ENCODE measurements around the gene TRIOBP.

TRIOBP gene

GRCh38 chr22:37804881-37805809, 108.3 kb downstream of the TRIOBP start:
- Histone ChIP-seq H3K4me3 (ENCODE audit: low read length) (peak overlapping the region; percentile 58), H2BK5ac (ENCODE audit: low read length) (no peak overlapping the region), H3K27ac (ENCODE audit: low read depth, low read length) (no peak overlapping the region), H3K4ac (ENCODE audit: low read depth, low read length) (peak overlapping the region; percentile 95), H2BK15ac (replicated peaks; ENCODE audit: low read depth) (no peak overlapping the region), H3K56ac (ENCODE audit: low read length) (peak overlapping the region; percentile 94), H2AK5ac (ENCODE audit: low read length) (no peak overlapping the region), H2BK120ac (ENCODE audit: low read depth, low read length) (peak overlapping the region; percentile 54), H3K36me3 (ENCODE audit: control insufficient read depth, insufficient read depth, low read length) (no peaks in the 10 kb centered on the region), H3K4me1 (ENCODE audit: control insufficient read depth, low read depth, low read length) (peaks cover 9% of the 10 kb centered on the region), H4K8ac (ENCODE audit: low read depth, low read length) (no peak overlapping the region), H3K18ac (ENCODE audit: low read length) (peak overlapping the region; percentile 98), H3K79me1 (ENCODE audit: low read length) (no peaks in the 10 kb centered on the region), H3K27me3 (ENCODE audit: insufficient read depth, low read length, poor library complexity) (peaks cover 30% of the 10 kb centered on the region), H3K79me2 (ENCODE audit: control insufficient read depth, insufficient read depth, low read length) (no peaks in the 10 kb centered on the region), H3K4me2 (ENCODE audit: low read length) (peak overlapping the region; percentile 84), H3K9ac (ENCODE audit: low read length) (peak overlapping the region; percentile 87), H4K5ac (ENCODE audit: low read length) (no peak overlapping the region), H3K23ac (ENCODE audit: low read length) (no peak overlapping the region)
- no CpG with 5 or more reads among the region's 87 CpGs for WGBS (ENCODE audit: extremely low coverage, insufficient coverage, low lambda C conversion rate)
- DNase-seq = peak; percentile 88

DNA sequence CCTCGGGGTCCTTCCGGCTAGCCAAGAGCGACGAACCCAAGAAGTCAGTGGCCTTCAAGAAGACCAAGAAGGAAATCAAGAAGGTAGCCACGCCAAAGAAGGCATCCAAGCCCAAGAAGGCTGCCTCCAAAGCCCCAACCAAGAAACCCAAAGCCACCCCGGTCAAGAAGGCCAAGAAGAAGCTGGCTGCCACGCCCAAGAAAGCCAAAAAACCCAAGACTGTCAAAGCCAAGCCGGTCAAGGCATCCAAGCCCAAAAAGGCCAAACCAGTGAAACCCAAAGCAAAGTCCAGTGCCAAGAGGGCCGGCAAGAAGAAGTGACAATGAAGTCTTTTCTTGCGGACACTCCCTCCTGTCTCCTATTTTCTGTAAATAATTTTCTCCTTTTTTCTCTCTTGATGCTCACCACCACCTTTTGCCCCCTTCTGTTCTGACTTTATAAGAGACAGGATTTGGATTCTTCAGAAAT, 109.0 kb downstream of the TRIOBP start:
- Histone ChIP-seq H3K4me3 (ENCODE audit: low read length) (peak overlapping the region; percentile 12), H3K4ac (ENCODE audit: low read depth, low read length) (no peak overlapping the region), H3K4me1 (ENCODE audit: control insufficient read depth, low read depth, low read length) (peaks cover 9% of the 10 kb centered on the region), H2BK5ac (ENCODE audit: low read length) (no peak overlapping the region), H3K79me2 (ENCODE audit: control insufficient read depth, insufficient read depth, low read length) (no peaks in the 10 kb centered on the region), H3K27me3 (ENCODE audit: insufficient read depth, low read length, poor library complexity) (peaks cover 30% of the 10 kb centered on the region), H3K9ac (ENCODE audit: low read length) (peak overlapping the region; percentile 87), H3K56ac (ENCODE audit: low read length) (peak overlapping the region; percentile 94), H2BK120ac (ENCODE audit: low read depth, low read length) (no peak overlapping the region), H3K18ac (ENCODE audit: low read length) (no peak overlapping the region), H3K36me3 (ENCODE audit: control insufficient read depth, insufficient read depth, low read length) (no peaks in the 10 kb centered on the region), H4K5ac (ENCODE audit: low read length) (no peak overlapping the region), H2AK5ac (ENCODE audit: low read length) (no peak overlapping the region), H3K4me2 (ENCODE audit: low read length) (peak overlapping the region; percentile 84), H2BK15ac (replicated peaks; ENCODE audit: low read depth) (no peak overlapping the region), H3K27ac (ENCODE audit: low read depth, low read length) (no peak overlapping the region), H4K8ac (ENCODE audit: low read depth, low read length) (no peak overlapping the region), H3K23ac (ENCODE audit: low read length) (no peak overlapping the region), H3K79me1 (ENCODE audit: low read length) (no peaks in the 10 kb centered on the region)
- no peak for DNase-seq
- WGBS (ENCODE audit: extremely low coverage, insufficient coverage, low lambda C conversion rate) = no CpG with 5 or more reads among the region's 10 CpGs

DNA sequence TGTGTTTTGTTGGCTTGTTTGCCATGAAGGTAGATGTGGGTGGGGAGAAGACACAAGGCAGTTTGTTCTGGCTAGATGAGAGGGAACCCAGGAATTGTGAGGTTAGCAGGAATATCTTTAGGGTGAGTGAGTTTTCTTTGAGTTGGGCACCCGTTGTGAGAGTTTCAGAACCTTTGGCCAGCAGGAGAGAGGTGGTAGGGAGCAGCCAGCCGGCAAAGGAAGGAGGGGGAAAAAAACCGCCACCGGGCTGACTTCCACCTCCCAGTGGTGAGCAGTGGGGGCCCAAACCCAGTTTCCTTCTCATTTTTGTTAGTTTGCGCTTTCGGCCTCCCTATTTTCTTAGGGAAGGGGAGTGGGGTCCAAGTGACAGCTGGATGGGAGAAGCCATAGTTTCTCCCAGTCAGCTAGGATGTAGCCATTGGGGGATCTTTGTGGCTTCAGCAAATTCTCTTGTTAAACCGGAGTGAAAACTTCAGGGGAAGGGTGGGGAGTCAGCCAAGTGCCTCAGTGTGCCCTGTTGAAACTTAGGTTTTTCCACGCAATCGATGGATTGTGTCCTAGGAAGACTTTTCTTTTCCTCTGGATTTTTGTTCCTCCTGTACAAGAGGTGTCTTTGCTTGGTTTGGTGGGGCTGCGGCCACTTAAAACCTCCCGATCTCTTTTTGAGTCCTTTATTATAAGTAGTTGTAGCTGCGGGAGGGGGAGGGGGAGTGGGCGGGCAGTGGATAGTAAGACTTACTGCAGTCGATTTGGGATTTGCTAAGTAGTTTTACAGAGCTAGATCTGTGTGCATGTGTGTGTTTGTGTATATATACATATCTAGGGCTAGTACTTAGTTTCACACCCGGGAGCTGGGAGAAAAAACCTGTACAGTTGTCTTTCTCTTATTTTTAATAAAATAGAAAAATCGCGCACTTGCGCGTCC, 109.8 kb downstream of the TRIOBP start:
- H3K18ac ChIP-seq (ENCODE audit: low read length) = no peak overlapping the region
- H3K23ac ChIP-seq (ENCODE audit: low read length) = peak overlapping the region; percentile 16
- H3K4ac ChIP-seq (ENCODE audit: low read depth, low read length) = no peak overlapping the region
- H3K4me1 ChIP-seq (ENCODE audit: control insufficient read depth, low read depth, low read length) = peaks cover 9% of the 10 kb centered on the region
- no peak overlapping the region for H2BK15ac ChIP-seq (replicated peaks; ENCODE audit: low read depth)
- H3K79me1 ChIP-seq (ENCODE audit: low read length) = no peaks in the 10 kb centered on the region
- H4K8ac ChIP-seq (ENCODE audit: low read depth, low read length) = no peak overlapping the region
- no peaks in the 10 kb centered on the region for H3K36me3 ChIP-seq (ENCODE audit: control insufficient read depth, insufficient read depth, low read length)
- no peak overlapping the region for H2BK120ac ChIP-seq (ENCODE audit: low read depth, low read length)
- no peak overlapping the region for H3K27ac ChIP-seq (ENCODE audit: low read depth, low read length)
- H3K27me3 ChIP-seq (ENCODE audit: insufficient read depth, low read length, poor library complexity) = peaks cover 30% of the 10 kb centered on the region
- H4K5ac ChIP-seq (ENCODE audit: low read length) = no peak overlapping the region
- DNase-seq = peak; percentile 48
- no peak overlapping the region for H2BK5ac ChIP-seq (ENCODE audit: low read length)
- H3K9ac ChIP-seq (ENCODE audit: low read length) = peak overlapping the region; percentile 63
- H3K79me2 ChIP-seq (ENCODE audit: control insufficient read depth, insufficient read depth, low read length) = no peaks in the 10 kb centered on the region
- peak overlapping the region; percentile 64 for H3K4me2 ChIP-seq (ENCODE audit: low read length)
- H2AK5ac ChIP-seq (ENCODE audit: low read length) = no peak overlapping the region
- H3K4me3 ChIP-seq (ENCODE audit: low read length) = peak overlapping the region; percentile 42
- peak overlapping the region; percentile 65 for H3K56ac ChIP-seq (ENCODE audit: low read length)
- no CpG with 5 or more reads among the region's 19 CpGs for WGBS (ENCODE audit: extremely low coverage, insufficient coverage, low lambda C conversion rate)

DNA sequence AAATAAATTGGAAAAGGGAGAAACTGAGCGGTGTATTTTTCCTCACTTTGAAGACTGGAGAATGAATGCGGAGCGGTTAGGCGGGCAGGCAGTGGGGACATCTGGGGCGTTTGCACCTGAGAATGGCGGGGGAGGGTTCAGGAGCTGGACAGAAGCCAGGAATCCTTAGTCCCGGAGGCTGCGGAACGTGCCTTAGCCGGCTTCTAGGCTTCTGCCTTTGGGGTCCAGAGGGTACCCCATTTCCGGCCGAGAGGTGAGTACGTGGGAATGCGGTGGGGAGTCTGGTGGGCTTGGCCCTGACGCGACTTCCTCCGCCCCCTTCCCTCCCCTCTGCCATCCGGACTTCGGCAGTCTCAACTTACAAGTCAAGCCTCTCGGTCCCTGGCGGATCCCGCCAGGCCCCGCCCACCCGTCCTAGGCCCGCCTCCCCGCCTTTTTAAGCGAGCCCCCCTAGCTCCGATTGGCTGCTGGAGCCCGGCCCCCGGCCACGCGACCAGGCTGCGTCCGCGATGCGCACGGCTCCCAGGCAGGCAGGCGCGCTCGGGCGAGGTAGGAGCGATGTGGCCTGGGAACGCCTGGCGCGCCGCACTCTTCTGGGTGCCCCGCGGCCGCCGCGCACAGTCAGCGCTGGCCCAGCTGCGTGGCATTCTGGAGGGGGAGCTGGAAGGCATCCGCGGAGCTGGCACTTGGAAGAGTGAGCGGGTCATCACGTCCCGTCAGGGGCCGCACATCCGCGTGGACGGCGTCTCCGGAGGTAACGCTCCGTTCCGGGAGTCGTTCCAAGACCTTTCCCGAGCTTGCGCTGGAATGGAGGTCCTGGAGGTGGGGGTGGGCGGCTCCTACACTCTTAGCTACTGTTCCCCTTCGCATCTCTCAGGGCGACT, 110.8 kb downstream of the TRIOBP start, which contains the start of gene GCAT:
Gene GCAT, plus strand, starts transcription at position 525 of the 884 bp plus-strand sequence. Its CDS starts 34 bp downstream, at position 559.
- H2BK5ac ChIP-seq (ENCODE audit: low read length) = no peak within 1 kb of the TSS
- H2BK120ac ChIP-seq (ENCODE audit: low read depth, low read length) = no peak within 1 kb of the TSS
- H2AK5ac ChIP-seq (ENCODE audit: low read length) = no peak within 1 kb of the TSS
- H3K56ac ChIP-seq (ENCODE audit: low read length) = peak within 1 kb of the TSS; percentile 89
- H3K23ac ChIP-seq (ENCODE audit: low read length) = no peak within 1 kb of the TSS
- H3K4me2 ChIP-seq (ENCODE audit: low read length) = peak within 1 kb of the TSS; percentile 99
- H3K18ac ChIP-seq (ENCODE audit: low read length) = peak within 1 kb of the TSS; percentile 20
- no peak within 1 kb of the TSS for H2BK15ac ChIP-seq (replicated peaks; ENCODE audit: low read depth)
- no peak within 1 kb of the TSS for H4K5ac ChIP-seq (ENCODE audit: low read length)
- H3K4me1 ChIP-seq (ENCODE audit: control insufficient read depth, low read depth, low read length) = peaks cover 9% of the 10 kb centered on the region
- no peaks in the 10 kb centered on the region for H3K79me2 ChIP-seq (ENCODE audit: control insufficient read depth, insufficient read depth, low read length)
- peak within 1 kb of the TSS; percentile 90 for H3K9ac ChIP-seq (ENCODE audit: low read length)
- H4K8ac ChIP-seq (ENCODE audit: low read depth, low read length) = no peak within 1 kb of the TSS
- H3K36me3 ChIP-seq (ENCODE audit: control insufficient read depth, insufficient read depth, low read length) = no peaks in the 10 kb centered on the region
- H3K4me3 ChIP-seq (ENCODE audit: low read length) = peak within 1 kb of the TSS; percentile 59
- H3K27me3 ChIP-seq (ENCODE audit: insufficient read depth, low read length, poor library complexity) = peaks cover 30% of the 10 kb centered on the region
- no peak within 1 kb of the TSS for H3K27ac ChIP-seq (ENCODE audit: low read depth, low read length)
- DNase-seq = peak; percentile 98
- no peak within 1 kb of the TSS for H3K4ac ChIP-seq (ENCODE audit: low read depth, low read length)
- WGBS (ENCODE audit: extremely low coverage, insufficient coverage, low lambda C conversion rate) = no CpG with 5 or more reads among the region's 73 CpGs
- no peaks in the 10 kb centered on the region for H3K79me1 ChIP-seq (ENCODE audit: low read length)

DNA sequence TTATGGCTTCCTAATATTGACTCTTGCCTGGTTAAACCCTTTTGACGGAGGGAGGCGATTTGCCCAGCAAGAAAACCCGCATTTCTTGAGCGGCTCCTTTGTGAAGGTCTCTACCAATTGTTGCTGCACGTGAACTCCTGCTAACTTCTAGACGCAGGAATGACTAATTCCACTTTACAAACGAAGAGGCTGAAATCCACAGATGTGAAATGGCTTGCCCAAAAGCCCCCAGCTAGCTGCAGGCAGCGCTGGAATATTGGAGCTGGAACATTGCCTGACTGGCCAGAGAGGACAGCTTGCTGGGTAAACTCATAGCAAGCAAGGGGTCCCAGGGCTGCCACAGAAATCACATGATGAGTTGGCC, 111.4 kb downstream of the TRIOBP start:
- no peak overlapping the region for H3K27ac ChIP-seq (ENCODE audit: low read depth, low read length)
- DNase-seq = no peak
- H3K4me2 ChIP-seq (ENCODE audit: low read length) = peak overlapping the region; percentile 99
- H2BK120ac ChIP-seq (ENCODE audit: low read depth, low read length) = no peak overlapping the region
- H2AK5ac ChIP-seq (ENCODE audit: low read length) = no peak overlapping the region
- peak overlapping the region; percentile 89 for H3K56ac ChIP-seq (ENCODE audit: low read length)
- peak overlapping the region; percentile 90 for H3K9ac ChIP-seq (ENCODE audit: low read length)
- H3K79me1 ChIP-seq (ENCODE audit: low read length) = no peaks in the 10 kb centered on the region
- no peak overlapping the region for H3K4ac ChIP-seq (ENCODE audit: low read depth, low read length)
- no peak overlapping the region for H2BK15ac ChIP-seq (replicated peaks; ENCODE audit: low read depth)
- H4K5ac ChIP-seq (ENCODE audit: low read length) = no peak overlapping the region
- no CpG with 5 or more reads among the region's 8 CpGs for WGBS (ENCODE audit: extremely low coverage, insufficient coverage, low lambda C conversion rate)
- H3K4me1 ChIP-seq (ENCODE audit: control insufficient read depth, low read depth, low read length) = peaks cover 5% of the 10 kb centered on the region
- no peaks in the 10 kb centered on the region for H3K36me3 ChIP-seq (ENCODE audit: control insufficient read depth, insufficient read depth, low read length)
- H3K27me3 ChIP-seq (ENCODE audit: insufficient read depth, low read length, poor library complexity) = peaks cover 25% of the 10 kb centered on the region
- no peak overlapping the region for H3K18ac ChIP-seq (ENCODE audit: low read length)
- no peaks in the 10 kb centered on the region for H3K79me2 ChIP-seq (ENCODE audit: control insufficient read depth, insufficient read depth, low read length)
- no peak overlapping the region for H2BK5ac ChIP-seq (ENCODE audit: low read length)
- H3K4me3 ChIP-seq (ENCODE audit: low read length) = peak overlapping the region; percentile 59
- no peak overlapping the region for H3K23ac ChIP-seq (ENCODE audit: low read length)
- H4K8ac ChIP-seq (ENCODE audit: low read depth, low read length) = no peak overlapping the region
